ENCODE data around the gene ATP1A1.

DNA sequence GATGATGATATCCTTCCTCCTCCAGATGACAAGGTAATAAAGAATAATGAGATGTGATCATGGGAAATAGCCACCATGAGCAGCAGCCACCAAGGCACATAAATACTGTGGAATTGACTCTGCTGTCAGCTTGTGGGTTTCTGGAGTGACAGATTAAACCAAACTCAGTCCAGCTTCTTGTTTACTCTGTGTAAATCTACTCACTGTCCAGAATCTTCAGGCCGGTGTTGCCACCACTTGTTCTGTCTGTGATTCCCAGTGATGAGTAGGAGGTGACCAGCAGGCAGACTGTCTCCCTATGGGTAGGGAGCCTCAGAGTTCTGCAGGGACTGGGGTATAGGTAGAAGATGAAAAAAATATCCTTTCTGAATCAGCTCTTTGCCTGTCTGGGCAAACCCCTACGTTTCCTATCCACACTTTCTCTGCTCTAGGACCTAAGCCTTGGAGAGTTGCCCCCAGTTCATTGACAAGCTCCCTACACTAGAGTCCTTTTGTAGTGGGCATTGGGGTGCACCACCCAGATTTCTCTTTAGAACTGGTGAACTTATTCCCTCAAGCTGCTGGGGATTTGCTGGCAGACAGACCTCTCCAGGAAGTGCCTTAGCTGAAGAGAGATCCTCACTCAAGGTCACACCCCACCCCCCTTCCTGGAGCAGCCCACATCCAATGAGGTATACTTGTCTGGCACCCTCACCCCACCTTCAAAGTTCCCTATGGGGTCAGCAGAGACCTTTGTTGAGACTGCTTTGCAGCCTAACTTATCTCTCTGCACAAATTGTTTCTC is 47.6 kb downstream of the ATP1A1 start:
- TF ChIP-seq, protein P1, sequence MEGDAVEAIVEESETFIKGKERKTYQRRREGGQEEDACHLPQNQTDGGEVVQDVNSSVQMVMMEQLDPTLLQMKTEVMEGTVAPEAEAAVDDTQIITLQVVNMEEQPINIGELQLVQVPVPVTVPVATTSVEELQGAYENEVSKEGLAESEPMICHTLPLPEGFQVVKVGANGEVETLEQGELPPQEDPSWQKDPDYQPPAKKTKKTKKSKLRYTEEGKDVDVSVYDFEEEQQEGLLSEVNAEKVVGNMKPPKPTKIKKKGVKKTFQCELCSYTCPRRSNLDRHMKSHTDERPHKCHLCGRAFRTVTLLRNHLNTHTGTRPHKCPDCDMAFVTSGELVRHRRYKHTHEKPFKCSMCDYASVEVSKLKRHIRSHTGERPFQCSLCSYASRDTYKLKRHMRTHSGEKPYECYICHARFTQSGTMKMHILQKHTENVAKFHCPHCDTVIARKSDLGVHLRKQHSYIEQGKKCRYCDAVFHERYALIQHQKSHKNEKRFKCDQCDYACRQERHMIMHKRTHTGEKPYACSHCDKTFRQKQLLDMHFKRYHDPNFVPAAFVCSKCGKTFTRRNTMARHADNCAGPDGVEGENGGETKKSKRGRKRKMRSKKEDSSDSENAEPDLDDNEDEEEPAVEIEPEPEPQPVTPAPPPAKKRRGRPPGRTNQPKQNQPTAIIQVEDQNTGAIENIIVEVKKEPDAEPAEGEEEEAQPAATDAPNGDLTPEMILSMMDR (IDR thresholded peaks at IDR 0.05) = no peak
- no peak for TF ChIP-seq POLR2A (IDR thresholded peaks at IDR 0.05)

Measured in ovary (tissue), 3 donors.